ENCODE results near the gene KAT8. TPM values are rescaled to one million over a fixed set of nuclear protein-coding genes. Genes with fewer than 3 reads are reported as not detected.

The KAT8 gene
- total and polyA plus RNA-seq, 9 of the 15 experiments (the other 6 are each of a cell fraction or from before 2014, with no cell fraction given) = 10.0 to 98.5 (median 76.4) TPM

- no peak for TF ChIP-seq PRPF4 (IDR thresholded peaks at IDR 0.05; ENCODE audit: insufficient read depth, low read depth, low read length, poor library complexity, severe bottlenecking)
- TF ChIP-seq ZNF263 (CRISPR knock-in tag; IDR thresholded peaks at IDR 0.05; ENCODE audit: borderline replicate concordance) = no peak
- TF ChIP-seq ZNF41 (CRISPR knock-in tag; conservative IDR thresholded peaks at IDR 0.05) = no peak
- peak; percentile 69; the same call in 1 of the 2 replicates for TF ChIP-seq RBM14 (IDR thresholded peaks at IDR 0.05; ENCODE audit: borderline replicate concordance, insufficient read depth, low read depth, low read length)
- no peak for TF ChIP-seq PBX2 (CRISPR knock-in tag; IDR thresholded peaks at IDR 0.05; ENCODE audit: low read depth)
- no peak; the same call in 1 of the 2 replicates for TF ChIP-seq PBX2 (tag; conservative IDR thresholded peaks at IDR 0.05; ENCODE audit: low read depth)
- no peak for TF ChIP-seq ZNF277 (CRISPR knock-in tag; IDR thresholded peaks at IDR 0.05; ENCODE audit: borderline replicate concordance)
- no peak for TF ChIP-seq ZKSCAN8 (CRISPR knock-in tag; IDR thresholded peaks at IDR 0.05)
- no peak for TF ChIP-seq NFE2L1 (tag; IDR thresholded peaks at IDR 0.05; ENCODE audit: borderline replicate concordance, low read depth)
- no peak for TF ChIP-seq MAFG (tag; conservative IDR thresholded peaks at IDR 0.05)
- peak; percentile 34 for TF ChIP-seq NFYB (IDR thresholded peaks at IDR 0.05; ENCODE audit: extremely low read depth, insufficient read length)
- TF ChIP-seq ZNF696 (CRISPR knock-in tag; conservative IDR thresholded peaks at IDR 0.05) = no peak
- TF ChIP-seq ZNF512 (tag; IDR thresholded peaks at IDR 0.05) = no peak
- no peak for TF ChIP-seq ZBTB17 (CRISPR knock-in tag; IDR thresholded peaks at IDR 0.05)
- peak; percentile 92 for TF ChIP-seq HCFC1 (IDR thresholded peaks at IDR 0.05; ENCODE audit: low read depth, low read length)
- peak; percentile 64; the same call in 1 of the 2 replicates for TF ChIP-seq ZNF644 (tag; IDR thresholded peaks at IDR 0.05; ENCODE audit: low read depth)
- TF ChIP-seq AFF1 (IDR thresholded peaks at IDR 0.05; ENCODE audit: low read depth in 1 of 2, partially characterized antibody in 2 of 2) = peak in 1 of 2 experiments; percentile 97
These were observed 22.9 kb upstream of the KAT8 start, which contains the start of gene VKORC1 (continued) for GRCh38 chr16:31094424-31095120.
